Kasumi-1 (cell line): ENCODE measurements around the gene KLHL7.
"Not testable (repeated sequence)": the region's sequence is repeated elsewhere in the genome, so short reads cannot be mapped to it uniquely, and the experiment has no call there.

Experiments used
- DNase-seq, 2 experiments: peaks; one replicate each; lab custom pipeline; 2025; lab: John Stamatoyannopoulos, UW

Gene KLHL7

GRCh38 chr7:23106823-23107663 is 1.5 kb downstream of the KLHL7 start:
- peak in 1 of 2 experiments; percentile 22 for DNase-seq

GRCh38 chr7:23107781-23108180 is 2.2 kb downstream of the KLHL7 start:
- no peak for DNase-seq

DNA sequence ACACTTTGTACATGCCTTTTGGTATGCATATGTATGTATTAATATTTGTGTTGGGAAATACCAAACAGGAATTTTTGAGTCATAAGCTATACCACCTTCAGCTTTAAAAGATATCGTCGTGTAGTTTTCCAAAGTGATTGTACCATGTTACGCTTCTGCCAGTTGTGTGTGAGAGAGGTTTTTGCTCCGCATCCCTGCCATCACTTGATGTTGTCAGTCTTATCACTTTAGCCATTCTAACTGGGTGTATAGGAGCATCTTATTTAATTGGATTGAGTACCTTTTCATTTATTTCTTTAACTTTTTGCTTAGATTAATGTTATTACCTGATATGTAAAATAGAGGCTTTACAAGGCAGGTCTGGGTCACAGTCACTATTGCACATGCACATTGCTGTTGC is 3.4 kb downstream of the KLHL7 start:
- DNase-seq = no peak

DNA sequence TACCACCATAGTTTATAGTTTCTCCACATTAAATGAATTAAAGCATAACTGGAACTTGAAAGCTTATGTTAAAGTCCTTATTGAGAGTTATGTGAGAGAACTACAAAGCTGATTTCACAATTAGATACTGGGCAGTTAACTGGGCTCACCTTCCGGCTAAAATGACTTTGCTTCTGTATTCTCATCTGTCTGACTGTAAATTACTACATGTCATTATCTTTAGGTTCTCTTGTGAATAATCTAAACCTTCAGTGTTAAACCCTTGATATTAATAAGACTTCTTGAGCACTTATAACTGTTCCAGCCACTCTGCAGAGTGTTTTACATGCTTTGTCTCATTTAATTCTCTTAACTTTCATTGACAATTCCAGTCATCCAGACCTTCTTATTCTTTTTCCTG is 3.9 kb downstream of the KLHL7 start:
- no peak for DNase-seq

- no peak for DNase-seq
Measured at GRCh38 chr7:23114896-23115295, 9.3 kb downstream of the KLHL7 start.

- no peak for DNase-seq
Measured at GRCh38 chr7:23115991-23116390, 10.4 kb downstream of the KLHL7 start.

DNA sequence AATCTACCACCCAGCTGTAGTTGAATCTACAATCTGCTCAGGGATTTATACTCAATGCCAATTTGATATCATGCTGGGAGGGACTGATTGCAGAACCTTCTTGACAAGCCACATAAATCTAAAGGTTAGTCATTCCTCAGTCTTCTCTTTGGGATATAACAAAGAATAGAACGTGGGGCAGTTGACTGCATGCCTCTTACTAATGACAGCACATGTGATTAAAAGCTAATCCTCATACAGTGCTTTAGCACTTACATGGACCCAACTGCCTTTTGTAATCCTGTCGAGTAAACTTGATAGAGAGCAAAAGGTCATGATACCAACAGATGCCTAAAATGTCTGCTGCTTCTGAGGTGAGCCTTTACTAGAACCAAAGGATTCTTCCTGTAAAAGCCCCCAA is 12.3 kb downstream of the KLHL7 start:
- no peak for DNase-seq

GRCh38 chr7:23120106-23120505 is 14.5 kb downstream of the KLHL7 start:
- no peak for DNase-seq

- DNase-seq = no peak
Measured at GRCh38 chr7:23121165-23121564, 15.6 kb downstream of the KLHL7 start.

DNA sequence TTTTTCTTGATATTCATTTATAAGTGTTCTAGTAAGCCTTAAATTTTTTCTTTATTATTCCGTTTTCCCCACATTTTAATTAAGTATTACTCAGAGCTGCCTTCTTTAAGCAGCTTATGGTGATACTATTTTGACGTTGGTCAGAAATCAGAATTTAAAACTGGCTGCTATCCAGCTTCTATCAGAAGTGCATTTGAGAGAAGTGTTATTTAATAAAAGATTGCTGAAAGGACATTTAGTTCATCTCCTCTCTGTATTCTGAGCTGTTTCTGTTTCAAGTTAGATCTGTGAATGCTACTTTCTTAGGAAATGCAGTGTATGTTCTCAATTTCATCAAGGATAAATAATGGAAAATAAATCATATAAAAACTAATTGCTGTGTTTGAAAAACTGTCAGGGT is 17.4 kb downstream of the KLHL7 start:
- no peak for DNase-seq

GRCh38 chr7:23123465-23123864 is 17.9 kb downstream of the KLHL7 start:
- DNase-seq = no peak

DNA sequence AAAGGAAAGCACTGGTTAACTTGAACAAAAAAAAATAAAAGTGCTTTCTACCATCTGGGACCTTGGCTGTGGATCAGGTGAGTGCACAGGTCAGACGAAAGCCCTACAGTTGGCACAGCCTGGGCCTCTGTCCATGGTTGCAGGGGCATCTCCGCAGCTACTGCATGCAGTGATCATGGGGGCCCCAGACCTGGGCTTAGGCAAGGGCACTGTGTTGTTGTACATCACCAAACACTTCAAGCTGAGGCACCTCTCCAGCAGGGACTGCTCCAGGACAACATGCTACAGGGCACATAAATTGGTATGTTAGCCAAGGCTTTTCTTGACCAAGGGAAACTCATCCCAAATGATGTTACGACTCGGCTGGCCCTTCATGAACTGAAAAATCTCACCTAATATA is 23.5 kb downstream of the KLHL7 start:
- DNase-seq = no peak

- not testable (repeated sequence) for DNase-seq
Measured at GRCh38 chr7:23131799-23132198, 26.2 kb downstream of the KLHL7 start.

- no peak for DNase-seq
Measured at GRCh38 chr7:23133797-23134196, 28.2 kb downstream of the KLHL7 start.

DNA sequence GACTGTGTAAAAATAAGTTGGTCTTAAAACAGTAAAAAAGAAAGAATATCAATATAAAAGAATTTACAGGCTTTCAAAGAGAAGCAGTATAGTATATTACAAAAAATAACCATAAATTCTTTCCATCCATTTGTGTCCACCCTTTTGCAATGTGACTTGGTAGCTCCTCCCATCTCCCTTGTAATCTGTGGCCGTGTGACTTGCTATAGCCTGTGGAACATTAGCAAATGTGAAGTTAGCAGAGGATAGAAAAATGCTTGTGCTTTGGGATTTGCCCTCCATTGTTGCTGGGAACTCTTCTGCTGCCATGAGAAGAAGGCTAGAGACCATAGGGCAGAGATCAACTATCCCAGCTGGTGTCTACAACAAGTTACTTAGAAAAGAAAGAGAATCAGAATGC is 30.2 kb downstream of the KLHL7 start:
- DNase-seq = no peak

GRCh38 chr7:23136216-23136615 is 30.6 kb downstream of the KLHL7 start:
- DNase-seq = no peak

DNA sequence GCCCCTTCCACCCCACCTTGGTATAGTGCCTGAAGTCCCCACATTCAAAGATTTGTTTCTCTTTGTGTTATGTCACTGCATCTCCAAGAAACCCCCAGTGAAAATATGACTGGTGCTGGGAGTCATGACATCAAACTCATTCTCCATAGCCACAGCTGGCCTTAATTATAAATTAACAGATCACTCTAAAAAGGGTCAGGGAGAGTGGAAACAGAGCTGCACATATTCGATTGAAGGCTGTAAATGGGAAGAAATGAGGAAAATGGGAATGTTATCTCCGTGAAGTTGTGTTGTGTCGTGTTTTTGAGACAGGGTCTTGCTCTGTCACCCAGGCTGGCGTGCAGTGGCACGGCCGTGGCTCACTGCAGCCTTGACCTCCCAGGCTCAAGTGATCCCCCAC is 52.1 kb downstream of the KLHL7 start:
- DNase-seq = no peak

- no peak for DNase-seq
Measured at GRCh38 chr7:23158546-23158945, 53.0 kb downstream of the KLHL7 start.

- no peak for DNase-seq
Measured at GRCh38 chr7:23161482-23161881, 55.9 kb downstream of the KLHL7 start.

- no peak for DNase-seq
Measured at GRCh38 chr7:23164846-23165245, 59.3 kb downstream of the KLHL7 start.

- DNase-seq = no peak
Measured at GRCh38 chr7:23165316-23165715, 59.7 kb downstream of the KLHL7 start.

- DNase-seq = no peak
Measured at GRCh38 chr7:23167691-23168090, 62.1 kb downstream of the KLHL7 start.

DNA sequence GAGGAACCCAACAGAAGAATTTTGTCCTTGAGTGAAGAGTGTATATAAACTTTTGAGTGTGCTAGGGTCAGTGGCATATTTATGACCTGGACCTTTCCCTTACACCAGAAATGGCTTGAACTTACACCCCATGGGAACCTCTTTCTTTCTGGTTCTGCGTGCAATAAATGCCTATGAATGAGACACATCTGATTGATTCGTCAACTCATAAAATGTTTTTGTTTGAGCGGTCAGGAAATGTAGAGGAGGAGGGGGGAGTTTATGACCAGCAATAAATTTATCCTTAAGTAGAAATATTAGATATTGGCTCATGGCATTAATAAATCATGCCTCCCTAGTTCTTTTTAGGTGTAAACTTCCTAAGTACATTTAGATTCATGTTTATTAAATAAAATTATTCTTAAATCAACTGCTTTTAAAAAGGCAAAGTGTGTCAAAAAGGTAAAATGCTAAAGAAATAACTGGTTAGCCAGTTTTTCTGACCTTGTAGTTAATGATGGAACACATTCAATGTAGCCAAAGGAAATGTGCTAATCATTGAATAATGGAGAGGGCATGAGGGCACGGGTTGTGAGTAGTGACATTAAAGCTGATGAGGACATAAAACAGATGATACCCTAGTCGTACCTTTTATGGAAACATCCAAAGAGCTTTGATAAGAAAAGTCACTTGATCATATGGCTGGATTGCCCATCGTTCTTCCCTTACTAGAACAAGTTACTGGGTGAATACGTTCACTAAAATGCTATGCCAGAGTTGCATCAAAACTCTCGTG is 62.7 kb downstream of the KLHL7 start:
- no peak for DNase-seq
